ENCODE data around the gene ABHD16A. TPM values are rescaled to one million over a fixed set of nuclear protein-coding genes. Genes with fewer than 3 reads are reported as not detected.

The ABHD16A gene
- total and polyA plus RNA-seq, 2 of the 13 experiments (the other 11 are each of a cell fraction or from before 2014, with no cell fraction given), result 43.5 to 45.4 TPM

GRCh38 chr6:31663961-31664789 lies 38.9 kb downstream of the ABHD16A start (continued):
- TF ChIP-seq, protein P1, sequence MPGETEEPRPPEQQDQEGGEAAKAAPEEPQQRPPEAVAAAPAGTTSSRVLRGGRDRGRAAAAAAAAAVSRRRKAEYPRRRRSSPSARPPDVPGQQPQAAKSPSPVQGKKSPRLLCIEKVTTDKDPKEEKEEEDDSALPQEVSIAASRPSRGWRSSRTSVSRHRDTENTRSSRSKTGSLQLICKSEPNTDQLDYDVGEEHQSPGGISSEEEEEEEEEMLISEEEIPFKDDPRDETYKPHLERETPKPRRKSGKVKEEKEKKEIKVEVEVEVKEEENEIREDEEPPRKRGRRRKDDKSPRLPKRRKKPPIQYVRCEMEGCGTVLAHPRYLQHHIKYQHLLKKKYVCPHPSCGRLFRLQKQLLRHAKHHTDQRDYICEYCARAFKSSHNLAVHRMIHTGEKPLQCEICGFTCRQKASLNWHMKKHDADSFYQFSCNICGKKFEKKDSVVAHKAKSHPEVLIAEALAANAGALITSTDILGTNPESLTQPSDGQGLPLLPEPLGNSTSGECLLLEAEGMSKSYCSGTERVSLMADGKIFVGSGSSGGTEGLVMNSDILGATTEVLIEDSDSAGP (CRISPR knock-in tag; IDR thresholded peaks at IDR 0.05; ENCODE audit: borderline replicate concordance), result peak; percentile 66; the same call in 1 of the 2 replicates
- TF ChIP-seq SRY (CRISPR knock-in tag; IDR thresholded peaks at IDR 0.05) (0 out of 2 replicates have a peak, but pooled peaks have one; percentile 28), AGO2 (optimal IDR thresholded peaks at IDR 0.05; ENCODE audit: low read depth, low read length) (peak; percentile 81), ZNF746 (CRISPR knock-in tag; IDR thresholded peaks at IDR 0.05) (no peak), POLR2G (IDR thresholded peaks at IDR 0.05; ENCODE audit: low read depth, low read length) (0 out of 2 replicates have a peak, but pooled peaks have one; percentile 6), ZFP1 (CRISPR knock-in tag; IDR thresholded peaks at IDR 0.05) (peak; percentile 13; the same call in 1 of the 2 replicates), GABPB1 (CRISPR knock-in tag; IDR thresholded peaks at IDR 0.05) (peak; percentile 30; the same call in 1 of the 2 replicates), MEIS2 (CRISPR knock-in tag; IDR thresholded peaks at IDR 0.05) (peak; percentile 30; the same call in 1 of the 2 replicates), RARA (CRISPR knock-in tag; IDR thresholded peaks at IDR 0.05) (peak; percentile 38; the same call in 1 of the 2 replicates), ELF3 (CRISPR knock-in tag; IDR thresholded peaks at IDR 0.05) (peak; percentile 37; the same call in 1 of the 2 replicates), JUNB (CRISPR knock-in tag; IDR thresholded peaks at IDR 0.05; ENCODE audit: borderline replicate concordance) (0 out of 2 replicates have a peak, but pooled peaks have one; percentile 37), RFXAP (CRISPR knock-in tag; IDR thresholded peaks at IDR 0.05; ENCODE audit: borderline replicate concordance) (peak; percentile 76), ZNF574 (CRISPR knock-in tag; IDR thresholded peaks at IDR 0.05) (peak; percentile 17), ZNF512 (CRISPR knock-in tag; IDR thresholded peaks at IDR 0.05) (0 out of 2 replicates have a peak, but pooled peaks have one; percentile 17), FOXA3 (CRISPR knock-in tag; IDR thresholded peaks at IDR 0.05) (no peak), ZNF333 (CRISPR knock-in tag; IDR thresholded peaks at IDR 0.05; ENCODE audit: borderline replicate concordance) (0 out of 2 replicates have a peak, but pooled peaks have one; percentile 40)
- TF ChIP-seq, protein P2, sequence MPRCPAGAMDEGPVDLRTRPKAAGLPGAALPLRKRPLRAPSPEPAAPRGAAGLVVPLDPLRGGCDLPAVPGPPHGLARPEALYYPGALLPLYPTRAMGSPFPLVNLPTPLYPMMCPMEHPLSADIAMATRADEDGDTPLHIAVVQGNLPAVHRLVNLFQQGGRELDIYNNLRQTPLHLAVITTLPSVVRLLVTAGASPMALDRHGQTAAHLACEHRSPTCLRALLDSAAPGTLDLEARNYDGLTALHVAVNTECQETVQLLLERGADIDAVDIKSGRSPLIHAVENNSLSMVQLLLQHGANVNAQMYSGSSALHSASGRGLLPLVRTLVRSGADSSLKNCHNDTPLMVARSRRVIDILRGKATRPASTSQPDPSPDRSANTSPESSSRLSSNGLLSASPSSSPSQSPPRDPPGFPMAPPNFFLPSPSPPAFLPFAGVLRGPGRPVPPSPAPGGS (CRISPR knock-in tag; IDR thresholded peaks at IDR 0.05), result peak; percentile 72; the same call in 1 of the 2 replicates
- TF ChIP-seq, protein P3, sequence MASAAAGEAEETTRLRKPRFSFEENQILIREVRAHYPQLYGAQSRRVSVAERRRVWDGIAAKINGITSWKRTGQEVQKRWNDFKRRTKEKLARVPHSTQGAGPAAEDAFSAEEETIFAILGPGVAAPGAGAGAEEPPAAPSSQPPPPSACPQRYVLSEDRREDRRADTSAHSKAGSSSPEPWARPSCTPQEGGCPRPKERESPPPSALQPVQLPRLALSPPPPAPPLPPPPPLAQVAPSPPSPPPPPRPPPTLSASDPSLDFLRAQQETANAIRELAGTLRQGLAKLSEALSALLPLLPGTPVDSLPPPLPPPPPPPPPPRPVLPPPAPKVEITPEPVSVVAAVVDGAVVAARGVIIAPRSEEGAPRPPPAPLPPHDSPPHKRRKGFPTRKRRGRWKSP (CRISPR knock-in tag; IDR thresholded peaks at IDR 0.05), result peak; percentile 2; the same call in 1 of the 2 replicates
- TF ChIP-seq, protein P4, sequence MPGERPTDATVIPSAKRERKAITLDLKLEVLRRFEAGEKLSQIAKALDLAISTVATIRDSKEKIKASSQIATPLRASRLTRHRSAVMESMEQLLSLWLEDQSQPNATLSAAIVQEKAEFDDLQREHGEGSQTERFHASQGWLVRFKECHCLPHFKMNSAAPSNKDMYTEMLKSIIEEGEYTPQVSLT (CRISPR knock-in tag; IDR thresholded peaks at IDR 0.05; ENCODE audit: borderline replicate concordance, low read depth), result no peak
